ENCODE data around the gene PRCD.

GRCh38 chr17:76561332-76561731 lies 21.5 kb downstream of the PRCD start:
- TF ChIP-seq, protein P1, sequence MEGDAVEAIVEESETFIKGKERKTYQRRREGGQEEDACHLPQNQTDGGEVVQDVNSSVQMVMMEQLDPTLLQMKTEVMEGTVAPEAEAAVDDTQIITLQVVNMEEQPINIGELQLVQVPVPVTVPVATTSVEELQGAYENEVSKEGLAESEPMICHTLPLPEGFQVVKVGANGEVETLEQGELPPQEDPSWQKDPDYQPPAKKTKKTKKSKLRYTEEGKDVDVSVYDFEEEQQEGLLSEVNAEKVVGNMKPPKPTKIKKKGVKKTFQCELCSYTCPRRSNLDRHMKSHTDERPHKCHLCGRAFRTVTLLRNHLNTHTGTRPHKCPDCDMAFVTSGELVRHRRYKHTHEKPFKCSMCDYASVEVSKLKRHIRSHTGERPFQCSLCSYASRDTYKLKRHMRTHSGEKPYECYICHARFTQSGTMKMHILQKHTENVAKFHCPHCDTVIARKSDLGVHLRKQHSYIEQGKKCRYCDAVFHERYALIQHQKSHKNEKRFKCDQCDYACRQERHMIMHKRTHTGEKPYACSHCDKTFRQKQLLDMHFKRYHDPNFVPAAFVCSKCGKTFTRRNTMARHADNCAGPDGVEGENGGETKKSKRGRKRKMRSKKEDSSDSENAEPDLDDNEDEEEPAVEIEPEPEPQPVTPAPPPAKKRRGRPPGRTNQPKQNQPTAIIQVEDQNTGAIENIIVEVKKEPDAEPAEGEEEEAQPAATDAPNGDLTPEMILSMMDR (IDR thresholded peaks at IDR 0.05), result no peak
- no peak for TF ChIP-seq POLR2A (IDR thresholded peaks at IDR 0.05)

Measured in right lobe of liver (tissue), 4 donors.